Mesodermal cell (in vitro differentiated cells): ENCODE results near the gene CDKN1A.
"Not testable (repeated sequence)": the region's sequence is repeated elsewhere in the genome, so short reads cannot be mapped to it uniquely, and the experiment has no call there.

Source experiments
- H3K27ac ChIP-seq: 2 replicates; pipeline ENCODE4 v1.7.0; 2013; ENCODE audit warnings: mild to moderate bottlenecking, low read depth, low read length, moderate library complexity; ENCODE audit not compliant: severe bottlenecking
- H3K36me3 ChIP-seq: 2 replicates; pipeline ENCODE4 v1.7.1; 2013; ENCODE audit warnings: mild to moderate bottlenecking, low read length, moderate library complexity; ENCODE audit not compliant: control insufficient read depth, insufficient read depth
- H3K4me1 ChIP-seq: one replicate; pipeline ENCODE4 v1.7.1; 2013; ENCODE audit warnings: mild to moderate bottlenecking, low read length; ENCODE audit not compliant: insufficient read depth, control insufficient read depth, poor library complexity, severe bottlenecking
- H3K4me3 ChIP-seq: 2 replicates; pipeline ENCODE4 v1.7.0; 2013; ENCODE audit warnings: low read length, control low read depth, mild to moderate bottlenecking; ENCODE audit not compliant: insufficient read depth, poor library complexity, severe bottlenecking; ENCODE audit errors: extremely low read depth
- H3K9me3 ChIP-seq: 2 replicates; pipeline ENCODE4 v1.7.1; 2013; ENCODE audit warnings: mild to moderate bottlenecking, low read length, moderate library complexity; ENCODE audit not compliant: control insufficient read depth
- WGBS, 2 experiments: methylation state at CpG; one replicate each; pipeline ENCODE4 v1.1.5; 2013; ENCODE audit warnings: missing lambda C conversion rate in 2 of 2; ENCODE audit not compliant: insufficient coverage in 2 of 2; 5-methylcytosine and 5-hydroxymethylcytosine counted together

The CDKN1A gene

GRCh38 chr6:36699348-36699747 lies 20.8 kb downstream of the CDKN1A start:
- 77 to 97% methylated on average over 3 to 6 of the region's 7 CpGs for WGBS, 2 experiments
- Histone ChIP-seq H3K4me3 (no peak overlapping the region), H3K36me3 (no peaks in the 10 kb centered on the region), H3K9me3 (peaks cover 5% of the 10 kb centered on the region), H3K27ac (no peak overlapping the region), H3K4me1 (no peaks in the 10 kb centered on the region)

DNA sequence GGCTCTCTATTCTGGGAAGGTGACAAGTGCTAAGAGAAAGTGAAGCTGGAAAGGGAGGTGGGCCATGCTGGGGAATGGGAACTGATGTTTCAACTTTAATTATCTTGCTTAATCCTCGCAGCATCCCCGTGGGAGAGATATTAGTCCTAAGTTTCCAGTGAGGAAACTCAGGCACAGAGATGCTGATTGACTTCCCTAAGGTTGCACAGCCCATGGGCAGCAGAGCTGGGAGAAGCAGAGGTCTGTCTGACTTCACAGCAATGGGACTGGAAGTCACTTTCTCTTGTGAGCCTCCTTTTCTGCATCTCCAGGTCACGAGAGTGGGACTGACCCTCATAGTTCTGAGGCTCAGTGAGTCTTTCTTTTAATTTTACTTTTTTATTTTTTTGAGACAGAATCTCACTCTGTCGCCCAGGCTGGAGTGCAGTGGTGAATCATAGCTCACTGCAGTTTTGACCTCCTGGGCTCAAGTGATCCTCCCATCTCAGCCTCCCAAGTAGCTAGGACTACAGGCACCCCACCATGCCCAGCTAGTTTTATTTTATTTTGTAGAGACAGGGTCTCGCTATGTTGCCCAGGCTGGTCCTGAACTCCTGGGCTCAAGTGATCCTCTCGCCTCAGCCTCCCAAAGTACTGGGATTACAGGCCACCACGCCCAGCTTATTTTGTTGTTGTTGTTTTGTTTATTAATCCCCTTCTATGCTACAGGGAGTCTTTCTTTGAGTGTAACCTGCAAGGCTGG lies 21.7 kb downstream of the CDKN1A start:
- peaks cover 5% of the 10 kb centered on the region for H3K9me3 ChIP-seq
- no peak overlapping the region for H3K27ac ChIP-seq
- H3K36me3 ChIP-seq: no peaks in the 10 kb centered on the region
- no peaks in the 10 kb centered on the region for H3K4me1 ChIP-seq
- H3K4me3 ChIP-seq: no peak overlapping the region
- 74 to 86% methylated on average over 4 to 5 of the region's 7 CpGs for WGBS, 2 experiments

DNA sequence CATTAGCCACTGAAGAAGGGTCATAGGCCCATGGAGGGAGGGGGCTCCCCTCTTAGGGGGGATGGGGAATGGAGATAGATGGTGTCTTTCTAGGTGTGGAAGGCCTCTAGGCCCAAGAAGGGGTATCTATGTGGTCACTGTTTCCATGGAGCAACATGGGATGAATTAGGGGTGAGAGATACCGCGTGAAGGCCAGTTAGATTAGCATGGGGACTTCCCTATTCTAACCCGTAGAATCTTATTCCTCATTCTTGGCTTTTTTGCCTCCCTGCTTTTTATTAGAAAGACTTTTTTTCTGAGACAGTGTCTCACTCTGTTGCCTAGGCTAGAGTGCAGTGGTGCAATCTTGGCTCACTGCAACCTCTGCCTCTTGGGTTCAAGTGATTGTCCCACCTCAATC lies 22.3 kb downstream of the CDKN1A start:
- H3K4me3 ChIP-seq: no peak overlapping the region
- H3K36me3 ChIP-seq: no peaks in the 10 kb centered on the region
- H3K4me1 ChIP-seq: no peaks in the 10 kb centered on the region
- peaks cover 5% of the 10 kb centered on the region for H3K9me3 ChIP-seq
- no peak overlapping the region for H3K27ac ChIP-seq
- 93 to 100% methylated on average over 2 to 3 of the region's 3 CpGs for WGBS, 2 experiments

GRCh38 chr6:36701401-36701991 lies 23.0 kb downstream of the CDKN1A start:
- Histone ChIP-seq H3K4me1 (no peaks in the 10 kb centered on the region), H3K4me3 (no peak overlapping the region), H3K9me3 (peaks cover 5% of the 10 kb centered on the region), H3K36me3 (no peaks in the 10 kb centered on the region), H3K27ac (no peak overlapping the region)
- WGBS, 2 experiments: 93 to 100% methylated on average over 2 to 3 of the region's 3 CpGs

- Histone ChIP-seq H3K4me3 (no peak overlapping the region), H3K36me3 (no peaks in the 10 kb centered on the region), H3K27ac (no peak overlapping the region), H3K4me1 (no peaks in the 10 kb centered on the region), H3K9me3 (no peaks in the 10 kb centered on the region)
- 80 to 100% methylated on average over 1 to 2 of the region's 3 CpGs for WGBS, 2 experiments
These were observed 24.1 kb downstream of the CDKN1A start for GRCh38 chr6:36702656-36703055.

- no peaks in the 10 kb centered on the region for H3K36me3 ChIP-seq
- no peak overlapping the region for H3K4me3 ChIP-seq
- no peaks in the 10 kb centered on the region for H3K9me3 ChIP-seq
- WGBS, 2 experiments: 83 to 93% methylated on average over 2 to 4 of the region's 5 CpGs
- no peak overlapping the region for H3K27ac ChIP-seq
- no peaks in the 10 kb centered on the region for H3K4me1 ChIP-seq
These were observed 24.6 kb downstream of the CDKN1A start for GRCh38 chr6:36703081-36703606.

DNA sequence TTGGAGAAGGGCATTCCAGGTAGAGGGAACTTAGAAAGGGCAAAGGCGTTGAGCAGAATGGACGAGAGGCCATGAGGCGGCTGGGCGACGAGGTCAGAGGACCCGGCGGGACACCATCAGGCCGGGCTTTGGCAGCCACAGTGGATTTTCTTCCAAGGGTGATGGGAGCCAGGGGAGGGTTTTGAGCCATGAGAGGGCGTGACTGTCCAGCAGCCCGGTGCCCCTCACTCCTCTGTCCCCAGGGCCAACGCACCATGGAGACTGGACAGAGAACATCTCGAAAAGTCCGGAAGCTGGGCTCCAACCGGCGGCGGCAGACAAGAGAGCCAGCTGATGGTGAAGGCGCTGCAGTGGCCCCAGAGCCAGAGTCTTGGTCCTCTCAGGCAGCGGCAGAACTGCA lies 25.5 kb downstream of the CDKN1A start:
- 92 to 94% methylated on average over 10 to 18 of the region's 18 CpGs for WGBS, 2 experiments
- Histone ChIP-seq H3K27ac (no peak overlapping the region), H3K36me3 (no peaks in the 10 kb centered on the region), H3K9me3 (no peaks in the 10 kb centered on the region), H3K4me1 (no peaks in the 10 kb centered on the region), H3K4me3 (no peak overlapping the region)

DNA sequence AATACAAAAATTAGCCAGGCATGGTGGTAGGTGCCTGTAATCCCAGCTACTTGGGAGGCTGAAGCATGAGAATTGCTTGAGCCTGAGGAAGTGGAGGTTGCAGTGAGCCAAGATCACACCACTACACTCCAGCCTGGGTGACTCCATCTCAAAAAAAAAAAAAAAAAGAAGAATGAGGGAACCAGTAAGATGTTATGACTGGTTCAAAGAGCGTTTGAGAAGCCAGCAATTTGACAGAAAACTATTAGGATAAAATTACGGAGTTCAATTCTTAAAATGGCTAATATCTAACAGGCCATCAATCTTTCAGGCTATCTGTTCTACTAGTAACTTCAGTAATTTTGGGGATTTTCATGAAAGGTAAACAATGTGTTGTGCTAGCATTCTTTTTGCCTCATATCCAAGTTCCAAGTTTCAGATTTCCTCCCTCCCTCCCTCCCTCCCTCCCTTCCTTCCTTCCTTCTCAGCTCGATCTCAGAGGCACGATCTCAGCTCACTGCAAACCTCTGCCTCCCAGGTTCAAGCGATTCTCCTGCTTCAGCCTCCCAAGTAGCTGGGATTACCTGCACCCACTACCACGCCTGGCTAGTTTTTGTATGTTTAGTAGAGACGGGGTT lies 26.6 kb downstream of the CDKN1A start:
- not testable (repeated sequence) for H3K27ac ChIP-seq, H3K9me3 ChIP-seq, H3K4me1 ChIP-seq, H3K36me3 ChIP-seq, H3K4me3 ChIP-seq
- 73 to 77% methylated on average over 3 to 5 of the region's 7 CpGs for WGBS, 2 experiments

- WGBS, 2 experiments: no CpG with 5 or more reads among the region's 1 CpG
These were observed 27.8 kb downstream of the CDKN1A start for GRCh38 chr6:36706339-36706738.

DNA sequence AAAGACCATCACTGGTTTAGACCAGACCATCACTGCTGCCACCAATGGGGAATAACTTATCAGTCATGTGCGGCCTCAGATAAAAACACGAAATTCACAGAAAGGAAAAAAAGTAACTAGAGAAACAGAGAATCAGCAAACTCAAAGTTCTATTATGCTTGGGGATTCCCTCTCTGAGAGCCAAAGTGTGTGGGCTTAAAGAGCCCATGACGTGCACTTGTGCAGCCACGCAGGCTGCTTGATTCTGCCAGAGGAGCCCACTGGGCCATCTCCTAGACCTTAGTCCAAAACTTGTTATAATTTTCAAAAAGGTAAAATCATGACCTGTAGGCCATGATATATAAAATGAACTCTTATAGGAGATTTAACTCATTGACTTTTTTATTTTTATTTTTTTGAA lies 34.3 kb downstream of the CDKN1A start:
- no peak overlapping the region for H3K4me3 ChIP-seq
- no peaks in the 10 kb centered on the region for H3K4me1 ChIP-seq
- no peaks in the 10 kb centered on the region for H3K9me3 ChIP-seq
- 84 to 93% methylated on average over 4 of the region's 4 CpGs for WGBS, 2 experiments
- H3K36me3 ChIP-seq: no peaks in the 10 kb centered on the region
- no peak overlapping the region for H3K27ac ChIP-seq

More at GRCh38 chr6:36706339-36706738, 27.8 kb downstream of the CDKN1A start:
- no peak overlapping the region for H3K27ac ChIP-seq
- H3K4me3 ChIP-seq: no peak overlapping the region
- no peaks in the 10 kb centered on the region for H3K9me3 ChIP-seq
- H3K36me3 ChIP-seq: no peaks in the 10 kb centered on the region
- H3K4me1 ChIP-seq: no peaks in the 10 kb centered on the region

DNA sequence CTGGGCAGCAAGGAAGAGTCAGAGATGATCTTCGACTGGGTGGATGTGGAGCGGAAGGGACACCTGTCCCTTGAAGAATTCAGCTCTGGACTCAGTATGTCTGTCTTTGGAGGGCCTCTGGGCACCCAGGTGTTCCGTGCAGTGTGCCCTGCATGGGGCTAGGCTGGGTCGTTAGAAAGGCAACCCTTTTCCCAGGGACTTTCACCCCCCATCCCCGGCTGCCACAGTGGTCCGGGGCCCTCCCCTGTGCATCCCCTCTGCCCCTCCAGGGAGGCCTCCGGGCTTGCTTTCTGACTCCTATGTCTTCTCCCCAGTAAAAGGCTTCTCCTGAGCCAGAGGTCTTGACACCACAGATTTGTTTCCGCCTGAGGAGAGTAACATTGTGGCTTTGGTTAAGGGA lies 35.3 kb downstream of the CDKN1A start:
- Histone ChIP-seq H3K27ac (no peak overlapping the region), H3K4me3 (no peak overlapping the region), H3K4me1 (no peaks in the 10 kb centered on the region), H3K36me3 (no peaks in the 10 kb centered on the region), H3K9me3 (no peaks in the 10 kb centered on the region)
- 93 to 94% methylated on average over 7 of the region's 8 CpGs for WGBS, 2 experiments
